SK-N-SH (cell line): ENCODE results near the gene DGKI.

Experiments
- CTCF ChIP-seq: fragments of 200-600 bp; sonication (generic); IDR thresholded peaks from 2 replicates; pipeline ENCODE4 v1.6.1; 2017; ENCODE audit warnings: antibody characterized with exemption, mild to moderate bottlenecking, moderate library complexity
- EP300 ChIP-seq, 2 experiments: IDR thresholded peaks; 2 replicates each; pipeline versions ENCODE4 v1.4.0 to v1.6.1; 2012; ENCODE audit warnings: borderline replicate concordance in 1 of 2, low read depth in 1 of 2, low read length in 1 of 2
- JUND ChIP-seq: IDR thresholded peaks from 2 replicates; pipeline ENCODE4 v1.4.0; 2012
- MAX ChIP-seq: IDR thresholded peaks from 2 replicates; pipeline ENCODE4 v1.4.0; 2012; ENCODE audit warnings: low read depth
- POLR2AphosphoS5 ChIP-seq: IDR thresholded peaks from 2 replicates; pipeline ENCODE4 v1.6.1; 2012; ENCODE audit warnings: low read depth, low read length
- REST ChIP-seq: IDR thresholded peaks from 2 replicates; pipeline ENCODE4 v1.6.1; 2012; ENCODE audit warnings: mild to moderate bottlenecking, low read depth, low read length, moderate library complexity

- no peak for TF ChIP-seq CTCF
- TF ChIP-seq JUND: no peak
- no peak for TF ChIP-seq REST
- no peak for TF ChIP-seq MAX
- TF ChIP-seq EP300 (IDR thresholded peaks at IDR 0.05; ENCODE audit: borderline replicate concordance in 1 of 2, low read depth in 1 of 2, low read length in 1 of 2): no peak
- TF ChIP-seq POLR2AphosphoS5: no peak
These were observed 319.1 kb downstream of the DGKI start for GRCh38 chr7:137527634-137528033.
